ENCODE results near the gene KLK1. TPM values are rescaled to one million over a fixed set of nuclear protein-coding genes. Genes with fewer than 3 reads are reported as not detected.
"Not testable (repeated sequence)": the region's sequence is repeated elsewhere in the genome, so short reads cannot be mapped to it uniquely, and the experiment has no call there.

Gene KLK1
- total RNA-seq, 2 experiments from 2014 or later: 0.45 to 0.47 TPM

DNA sequence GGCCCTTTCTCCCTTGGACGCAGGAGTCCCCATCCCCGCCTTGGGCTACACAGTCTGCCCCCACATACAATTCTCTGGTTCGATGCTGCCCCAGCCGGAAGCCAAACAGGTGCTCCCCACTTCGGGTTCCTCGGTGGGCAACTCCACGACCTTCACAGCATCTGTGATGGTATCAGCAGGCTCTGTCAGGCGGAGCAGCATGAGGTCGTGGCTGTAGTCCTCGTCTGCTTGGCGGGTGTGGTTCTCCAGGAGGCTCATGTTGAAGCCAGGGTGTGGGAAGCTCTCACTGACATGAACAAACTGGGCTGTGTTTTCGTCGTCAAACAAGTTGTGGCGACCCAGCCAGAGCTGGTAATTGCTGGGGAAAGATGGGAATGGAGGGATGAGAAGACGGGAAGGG lies 3.5 kb downstream of the KLK1 start:
- peaks cover 55% of the 10 kb centered on the region for H3K27me3 Mint-ChIP-seq (ENCODE audit: low read depth)
- no peak for ATAC-seq
- CTCF ChIA-PET: interaction anchor here (0.7 to 1.2 kb wide), 3 partner anchors 10 to 457 kb away, joined by 3 read pairs; no protein-coding TSS in a partner anchor

GRCh38 chr19:50819636-50820035 lies 4.0 kb downstream of the KLK1 start:
- no peak overlapping the region for H3K27ac Mint-ChIP-seq
- H3K36me3 Mint-ChIP-seq (ENCODE audit: low read depth): no peaks in the 10 kb centered on the region
- CTCF ChIA-PET: interaction anchor here (0.7 to 1.2 kb wide), 2 partner anchors 102 to 456 kb away, joined by 3 read pairs; no protein-coding TSS in a partner anchor
- POLR2A ChIA-PET: interaction anchor here (4.0 kb wide), 1 partner anchor 15 kb away, joined by 26 read pairs; no protein-coding TSS in a partner anchor
- no peak overlapping the region for H3K4me3 Mint-ChIP-seq
- no peaks in the 10 kb centered on the region for H3K9me3 Mint-ChIP-seq (ENCODE audit: insufficient read depth)
- H3K4me1 Mint-ChIP-seq (ENCODE audit: low read depth): peaks cover 33% of the 10 kb centered on the region
- DNase-seq (no peak), ATAC-seq (no peak)
- peaks cover 55% of the 10 kb centered on the region for H3K27me3 Mint-ChIP-seq (ENCODE audit: low read depth)

More for the DNA sequence above, 3.5 kb downstream of the KLK1 start:
- Mint-ChIP-seq H3K27ac (peak overlapping the region; percentile 65), H3K4me1 (ENCODE audit: low read depth) (peaks cover 33% of the 10 kb centered on the region), H3K9me3 (ENCODE audit: insufficient read depth) (no peaks in the 10 kb centered on the region), H3K4me3 (peak overlapping the region; percentile 52), H3K36me3 (ENCODE audit: low read depth) (no peaks in the 10 kb centered on the region)
- DNase-seq: no peak
- POLR2A ChIA-PET: interaction anchor here (4.0 kb wide), 1 partner anchor 16 kb away, joined by 26 read pairs; no protein-coding TSS in a partner anchor

- ChIA-PET POLR2A (interaction anchor here (4.0 kb wide), 1 partner anchor 14 kb away, joined by 26 read pairs; no protein-coding TSS in a partner anchor), CTCF (interaction anchor here (1.2 kb wide), 1 partner anchor 103 kb away, joined by 3 read pairs; no protein-coding TSS in a partner anchor)
- peaks cover 51% of the 10 kb centered on the region for H3K27me3 Mint-ChIP-seq (ENCODE audit: low read depth)
- no peak overlapping the region for H3K27ac Mint-ChIP-seq
- DNase-seq: no peak
- peaks cover 33% of the 10 kb centered on the region for H3K4me1 Mint-ChIP-seq (ENCODE audit: low read depth)
- peak overlapping the region; percentile 67 for H3K4me3 Mint-ChIP-seq
- ATAC-seq: no peak
- H3K9me3 Mint-ChIP-seq (ENCODE audit: insufficient read depth): no peaks in the 10 kb centered on the region
- H3K36me3 Mint-ChIP-seq (ENCODE audit: low read depth): no peaks in the 10 kb centered on the region
These were observed 4.6 kb downstream of the KLK1 start for GRCh38 chr19:50818859-50819472.

- Mint-ChIP-seq H3K4me1 (ENCODE audit: low read depth) (peaks cover 33% of the 10 kb centered on the region), H3K27me3 (ENCODE audit: low read depth) (peaks cover 50% of the 10 kb centered on the region), H3K9me3 (ENCODE audit: insufficient read depth) (no peaks in the 10 kb centered on the region), H3K27ac (peak overlapping the region; percentile 74), H3K36me3 (ENCODE audit: low read depth) (no peaks in the 10 kb centered on the region), H3K4me3 (peak overlapping the region; percentile 67)
- POLR2A ChIA-PET: interaction anchor here (4.0 kb wide), 1 partner anchor 14 kb away, joined by 26 read pairs; no protein-coding TSS in a partner anchor
- CTCF ChIA-PET: no interaction called here
- peak; percentile 79 for ATAC-seq
- peak; percentile 61 for DNase-seq
These were observed 5.4 kb downstream of the KLK1 start for GRCh38 chr19:50817941-50818858.

DNA sequence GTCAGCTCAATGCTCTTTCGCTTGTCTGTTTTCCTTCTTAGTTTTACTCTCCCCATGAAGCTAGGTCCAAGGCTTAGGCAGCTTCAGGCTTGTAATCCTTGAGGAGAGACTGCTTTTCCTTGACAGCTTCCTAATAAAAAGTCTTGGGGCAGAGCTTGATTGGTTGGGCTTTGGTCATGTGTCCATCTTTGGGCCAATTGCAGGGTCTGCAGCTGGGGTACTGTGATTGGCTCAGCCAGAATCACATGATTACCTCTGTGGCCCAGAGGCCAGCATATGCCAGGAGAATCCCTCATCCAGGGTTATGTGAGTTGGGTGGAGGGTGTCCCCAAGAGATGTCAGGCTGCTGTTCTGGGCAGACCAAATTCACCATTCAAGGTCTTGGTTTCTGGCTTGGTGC lies 8.1 kb downstream of the KLK1 start:
- ChIA-PET CTCF (no interaction called here), POLR2A (interaction anchor here (0.9 kb wide), 1 partner anchor 10 kb away, joined by 4 read pairs; no protein-coding TSS in a partner anchor)
- Mint-ChIP-seq H3K27me3 (ENCODE audit: low read depth) (peaks cover 41% of the 10 kb centered on the region), H3K27ac (no peak overlapping the region), H3K36me3 (ENCODE audit: low read depth) (no peaks in the 10 kb centered on the region), H3K4me1 (ENCODE audit: low read depth) (peaks cover 30% of the 10 kb centered on the region), H3K4me3 (no peak overlapping the region), H3K9me3 (ENCODE audit: insufficient read depth) (no peaks in the 10 kb centered on the region)
- DNase-seq (no peak), ATAC-seq (no peak)

DNA sequence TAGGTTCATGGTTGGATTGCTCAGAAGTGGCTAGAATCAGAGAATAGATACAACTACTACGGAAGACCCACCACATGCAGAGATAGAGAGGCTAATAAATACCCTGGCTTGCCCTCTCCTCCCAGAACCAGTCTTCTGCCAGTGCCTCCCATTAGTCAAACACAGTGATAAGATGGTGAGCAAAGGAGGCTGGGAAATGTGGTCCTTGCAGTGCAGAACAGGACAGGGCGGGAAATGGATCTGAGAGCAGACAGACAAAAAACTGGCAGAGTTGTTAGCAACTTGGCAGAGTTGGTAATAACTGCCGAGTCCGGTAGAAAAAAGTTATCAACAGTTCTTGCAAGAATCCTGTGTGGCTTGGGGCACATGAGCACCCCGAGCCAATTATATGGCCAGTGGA lies 8.7 kb downstream of the KLK1 start:
- Mint-ChIP-seq H3K27me3 (ENCODE audit: low read depth) (peaks cover 37% of the 10 kb centered on the region), H3K27ac (no peak overlapping the region), H3K4me1 (ENCODE audit: low read depth) (peaks cover 25% of the 10 kb centered on the region), H3K9me3 (ENCODE audit: insufficient read depth) (no peaks in the 10 kb centered on the region), H3K4me3 (no peak overlapping the region), H3K36me3 (ENCODE audit: low read depth) (no peaks in the 10 kb centered on the region)
- POLR2A ChIA-PET: interaction anchor here (0.9 kb wide), 1 partner anchor 10 kb away, joined by 4 read pairs; no protein-coding TSS in a partner anchor
- ATAC-seq (no peak), DNase-seq (no peak)
- CTCF ChIA-PET: no interaction called here

DNA sequence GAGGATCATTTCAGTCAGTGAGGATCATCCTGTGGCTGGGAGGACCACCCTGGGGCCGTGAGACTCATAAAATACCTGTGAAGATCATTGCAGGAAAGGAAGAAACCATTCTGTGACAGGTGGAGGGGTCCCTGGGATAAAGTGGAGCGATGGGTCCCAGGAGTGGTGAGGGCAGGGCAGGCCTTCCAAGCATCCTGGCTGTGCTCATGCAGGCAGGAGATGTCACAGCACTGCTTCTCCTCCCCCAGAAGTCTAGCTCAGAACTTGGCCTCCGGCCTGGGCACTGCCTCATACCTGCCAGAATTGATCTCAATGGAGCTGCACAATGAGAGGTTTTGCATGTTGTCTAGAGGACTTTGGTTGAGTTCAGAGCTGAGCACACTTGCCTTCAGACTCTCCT lies 11.1 kb downstream of the KLK1 start:
- no peak overlapping the region for H3K4me3 Mint-ChIP-seq
- CTCF ChIA-PET: no interaction called here

GRCh38 chr19:50811622-50812238 lies 11.9 kb downstream of the KLK1 start:
- CTCF ChIA-PET; H3K9me3 Mint-ChIP-seq (ENCODE audit: insufficient read depth); H3K4me3 Mint-ChIP-seq; ATAC-seq; H3K36me3 Mint-ChIP-seq (ENCODE audit: low read depth); POLR2A ChIA-PET; DNase-seq; H3K27ac Mint-ChIP-seq; H3K4me1 Mint-ChIP-seq (ENCODE audit: low read depth): not testable (repeated sequence)
- peaks cover 18% of the 10 kb centered on the region for H3K27me3 Mint-ChIP-seq (ENCODE audit: low read depth)

More for the DNA sequence above, 11.1 kb downstream of the KLK1 start:
- Mint-ChIP-seq H3K9me3 (ENCODE audit: insufficient read depth) (no peaks in the 10 kb centered on the region), H3K36me3 (ENCODE audit: low read depth) (no peaks in the 10 kb centered on the region), H3K4me1 (ENCODE audit: low read depth) (peaks cover 5% of the 10 kb centered on the region), H3K27ac (no peak overlapping the region), H3K27me3 (ENCODE audit: low read depth) (peaks cover 23% of the 10 kb centered on the region)
- ATAC-seq (peak; percentile 50), DNase-seq (no peak)
- POLR2A ChIA-PET: no interaction called here

GRCh38 chr19:50808856-50809255 lies 14.7 kb downstream of the KLK1 start:
- Mint-ChIP-seq H3K4me3 (no peak overlapping the region), H3K36me3 (ENCODE audit: low read depth) (peaks cover 4% of the 10 kb centered on the region), H3K9me3 (ENCODE audit: insufficient read depth) (no peaks in the 10 kb centered on the region), H3K27me3 (ENCODE audit: low read depth) (peaks cover 12% of the 10 kb centered on the region), H3K4me1 (ENCODE audit: low read depth) (peaks cover 13% of the 10 kb centered on the region), H3K27ac (no peak overlapping the region)
- DNase-seq: no peak
- ChIA-PET CTCF (no interaction called here), POLR2A (no interaction called here)
- ATAC-seq: no peak

- DNase-seq: peak; percentile 99
- H3K36me3 Mint-ChIP-seq (ENCODE audit: low read depth): peaks cover 34% of the 10 kb centered on the region
- H3K4me3 Mint-ChIP-seq: peak overlapping the region; percentile 99
- ATAC-seq: peak; percentile 98
- peaks cover 37% of the 10 kb centered on the region for H3K4me1 Mint-ChIP-seq (ENCODE audit: low read depth)
- H3K27me3 Mint-ChIP-seq (ENCODE audit: low read depth): no peaks in the 10 kb centered on the region
- peak overlapping the region; percentile 100 for H3K27ac Mint-ChIP-seq
- H3K9me3 Mint-ChIP-seq (ENCODE audit: insufficient read depth): no peaks in the 10 kb centered on the region
- ChIA-PET POLR2A (interaction anchor here (0.6 to 2.7 kb wide), 13 partner anchors 11 to 1998 kb away, joined by 3 to 29 read pairs (median 4); partner anchors contain the start of genes KLK15 and NUP62), CTCF (interaction anchor here (1.2 to 1.7 kb wide), 3 partner anchors 117 to 267 kb away, joined by 3 to 5 read pairs (median 3); no protein-coding TSS in a partner anchor)
These were observed 18.9 kb downstream of the KLK1 start for GRCh38 chr19:50804420-50805272.
